Gastroesophageal sphincter (tissue), 4 donors: ENCODE data around the gene PIK3C2G. TPM values are rescaled to one million over a fixed set of nuclear protein-coding genes. Genes with fewer than 3 reads are reported as not detected.

Source experiments
- ATAC-seq: fragments of 150-250 bp; one replicate; pipeline ENCODE4 v1.9.1; 2016; ENCODE audit warnings: mild to moderate bottlenecking, moderate library complexity
- H3K27ac ChIP-seq, 4 donors: fragments of 200-600 bp; sonication (generic) in 3 of 4; 1 replicate in 3 of 4; 2 replicates in 1 of 4; pipeline ENCODE4 v1.5.1; 2016 to 2019
- H3K27me3 ChIP-seq: fragments of 200-600 bp; sonication (generic); one replicate; pipeline ENCODE4 v1.5.1; 2019
- H3K36me3 ChIP-seq, 2 donors: fragments of 200-600 bp; sonication (generic); one replicate each; pipeline ENCODE4 v1.5.1; 2019; ENCODE audit warnings: control low read depth in 1 of 2
- H3K4me1 ChIP-seq, 3 donors: fragments of 200-600 bp; sonication (generic); 1 replicate in 2 of 3; 2 replicates in 1 of 3; pipeline ENCODE4 v1.5.1; 2016 to 2019; ENCODE audit warnings: control low read depth in 2 of 3
- H3K4me3 ChIP-seq, 2 donors: fragments of 200-600 bp; sonication (generic); one replicate each; pipeline ENCODE4 v1.5.1; 2019; ENCODE audit warnings: mild to moderate bottlenecking in 1 of 2, moderate library complexity in 1 of 2
- H3K9me3 ChIP-seq, 3 donors: fragments of 200-600 bp; sonication (generic); one replicate each; pipeline ENCODE4 v1.5.1; 2017 to 2019; ENCODE audit warnings: control low read depth in 2 of 3
- EP300 ChIP-seq: sonication (generic); formaldehyde crosslinking; IDR thresholded peaks from one replicate; pipeline ENCODE4 v1.6.1; 2017; ENCODE audit warnings: antibody characterized with exemption, mild to moderate bottlenecking
- POLR2A ChIP-seq, 2 donors: fragments of 450-650 bp; IDR thresholded peaks; one replicate each; pipeline ENCODE4 v1.6.1; 2017; ENCODE audit warnings: antibody characterized with exemption in 2 of 2, mild to moderate bottlenecking in 2 of 2, moderate library complexity in 1 of 2
- POLR2AphosphoS5 ChIP-seq: sonication (generic); formaldehyde crosslinking; IDR thresholded peaks from one replicate; pipeline ENCODE4 v1.6.1; 2017; ENCODE audit warnings: antibody characterized with exemption
- WGBS, 2 donors: methylation state at CpG; one replicate each; pipeline ENCODE4 v1.1.5; 2018; ENCODE audit warnings: low coverage in 1 of 2; 5-methylcytosine and 5-hydroxymethylcytosine counted together
- total RNA-seq, 4 donors: library from RNA; depleted of rRNA; stranded (reverse); fragments of >200 nt; gene quantifications; one replicate each; pipeline ENCODE4 v1.1.0, GENCODE V29; 2016
- TF ChIP-seq, protein P1 (sequence below), 4 experiments: fragments of 200-600 bp in 2 of 4; fragments of 450-650 bp in 2 of 4; sonication (generic) in 1 of 4; IDR thresholded peaks; one replicate each; pipeline ENCODE4 v1.5.1; 2017 to 2019; ENCODE audit warnings: antibody characterized with exemption in 4 of 4, mild to moderate bottlenecking in 2 of 4, moderate library complexity in 2 of 4

The PIK3C2G gene
- total RNA-seq, 4 donors from 2014 or later: 0.40 to 0.79 (median 0.69) TPM; not detected in 1

DNA sequence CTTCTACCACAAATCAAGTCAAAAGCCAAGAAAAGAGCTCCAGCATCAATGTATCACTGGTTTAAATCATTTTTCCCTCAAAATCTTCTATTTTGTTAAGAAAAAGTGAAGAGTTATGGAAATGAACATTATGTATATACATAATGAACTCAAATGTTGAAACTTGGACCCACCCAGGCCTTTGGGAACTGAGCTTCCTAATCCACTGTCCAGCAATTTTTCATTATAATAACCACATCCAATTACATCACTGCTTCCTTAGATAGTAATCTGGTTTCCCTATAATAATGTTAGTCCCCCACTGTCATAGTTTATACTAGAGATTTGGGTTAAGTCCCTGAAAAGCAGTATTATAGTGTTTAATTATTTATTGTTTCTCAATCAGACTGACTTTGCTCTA lies 170.9 kb downstream of the PIK3C2G start:
- TF ChIP-seq POLR2AphosphoS5 (no peak), EP300 (no peak), POLR2A (IDR thresholded peaks at IDR 0.05) (no peak)
- TF ChIP-seq, protein P1, sequence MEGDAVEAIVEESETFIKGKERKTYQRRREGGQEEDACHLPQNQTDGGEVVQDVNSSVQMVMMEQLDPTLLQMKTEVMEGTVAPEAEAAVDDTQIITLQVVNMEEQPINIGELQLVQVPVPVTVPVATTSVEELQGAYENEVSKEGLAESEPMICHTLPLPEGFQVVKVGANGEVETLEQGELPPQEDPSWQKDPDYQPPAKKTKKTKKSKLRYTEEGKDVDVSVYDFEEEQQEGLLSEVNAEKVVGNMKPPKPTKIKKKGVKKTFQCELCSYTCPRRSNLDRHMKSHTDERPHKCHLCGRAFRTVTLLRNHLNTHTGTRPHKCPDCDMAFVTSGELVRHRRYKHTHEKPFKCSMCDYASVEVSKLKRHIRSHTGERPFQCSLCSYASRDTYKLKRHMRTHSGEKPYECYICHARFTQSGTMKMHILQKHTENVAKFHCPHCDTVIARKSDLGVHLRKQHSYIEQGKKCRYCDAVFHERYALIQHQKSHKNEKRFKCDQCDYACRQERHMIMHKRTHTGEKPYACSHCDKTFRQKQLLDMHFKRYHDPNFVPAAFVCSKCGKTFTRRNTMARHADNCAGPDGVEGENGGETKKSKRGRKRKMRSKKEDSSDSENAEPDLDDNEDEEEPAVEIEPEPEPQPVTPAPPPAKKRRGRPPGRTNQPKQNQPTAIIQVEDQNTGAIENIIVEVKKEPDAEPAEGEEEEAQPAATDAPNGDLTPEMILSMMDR (IDR thresholded peaks at IDR 0.05): no peak
- no peak overlapping the region for H3K4me3 ChIP-seq
- H3K9me3 ChIP-seq: no peaks in the 10 kb centered on the region
- H3K4me1 ChIP-seq: peaks cover 0 to 16% (median 4%) of the 10 kb centered on the region in 3 donors
- no peaks in the 10 kb centered on the region for H3K36me3 ChIP-seq
- H3K27ac ChIP-seq: no peak overlapping the region
- H3K27me3 ChIP-seq: no peaks in the 10 kb centered on the region
- no peak for ATAC-seq

DNA sequence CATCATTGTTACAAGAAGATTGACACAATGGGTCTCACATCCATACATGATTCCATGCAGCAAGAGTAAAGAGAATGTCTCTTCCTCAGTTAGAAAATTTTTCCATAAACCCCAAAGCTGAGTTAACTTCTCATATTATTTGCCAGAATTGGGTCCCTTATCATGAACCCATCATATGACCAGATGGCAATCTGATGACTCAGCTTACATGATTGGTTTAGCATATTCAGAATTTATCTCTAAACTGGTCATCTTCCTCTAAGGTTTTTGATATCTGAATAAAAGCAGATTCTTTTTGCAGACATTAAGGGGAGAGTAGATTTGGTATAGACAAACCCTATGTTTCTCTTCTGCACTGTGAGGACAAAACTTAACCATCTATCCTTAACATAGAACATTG lies 174.9 kb downstream of the PIK3C2G start:
- ATAC-seq: no peak
- no peaks in the 10 kb centered on the region for H3K9me3 ChIP-seq
- H3K27me3 ChIP-seq: no peaks in the 10 kb centered on the region
- H3K36me3 ChIP-seq: no peaks in the 10 kb centered on the region
- no peak for TF ChIP-seq POLR2AphosphoS5
- no peak for TF ChIP-seq EP300
- no peak for TF ChIP-seq POLR2A (IDR thresholded peaks at IDR 0.05)
- TF ChIP-seq, protein P1 (IDR thresholded peaks at IDR 0.05): no peak
- peaks cover 0 to 13% (median 4%) of the 10 kb centered on the region in 3 donors for H3K4me1 ChIP-seq
- H3K4me3 ChIP-seq: no peak overlapping the region
- H3K27ac ChIP-seq: no peak overlapping the region

DNA sequence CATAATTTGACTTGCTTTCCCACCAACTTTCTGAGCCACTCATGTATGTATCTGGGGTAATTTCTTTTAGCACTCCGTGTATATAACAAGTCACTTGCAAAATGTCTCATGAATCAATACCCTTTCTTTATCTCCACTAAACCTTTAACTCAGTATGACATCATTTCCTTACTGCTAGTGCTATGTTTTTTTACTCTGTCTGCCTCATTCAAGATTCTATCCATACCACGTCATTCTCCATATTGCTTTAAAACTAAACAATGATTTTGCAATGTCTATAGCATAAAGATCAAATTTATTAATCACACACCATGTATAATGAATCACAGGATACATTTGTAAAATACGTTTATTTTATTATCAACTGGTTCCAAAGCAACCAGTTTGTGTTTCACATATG lies 178.2 kb downstream of the PIK3C2G start:
- H3K27me3 ChIP-seq: no peaks in the 10 kb centered on the region
- TF ChIP-seq, protein P1 (IDR thresholded peaks at IDR 0.05): no peak
- TF ChIP-seq POLR2AphosphoS5 (no peak), EP300 (no peak), POLR2A (IDR thresholded peaks at IDR 0.05) (no peak)
- no peaks in the 10 kb centered on the region for H3K9me3 ChIP-seq
- no peak for ATAC-seq
- no peak overlapping the region for H3K27ac ChIP-seq
- no peak overlapping the region for H3K4me3 ChIP-seq
- 71 to 88% methylated on average over 3 of the region's 3 CpGs for WGBS, 2 donors
- H3K4me1 ChIP-seq: no peaks in the 10 kb centered on the region
- H3K36me3 ChIP-seq: no peaks in the 10 kb centered on the region

DNA sequence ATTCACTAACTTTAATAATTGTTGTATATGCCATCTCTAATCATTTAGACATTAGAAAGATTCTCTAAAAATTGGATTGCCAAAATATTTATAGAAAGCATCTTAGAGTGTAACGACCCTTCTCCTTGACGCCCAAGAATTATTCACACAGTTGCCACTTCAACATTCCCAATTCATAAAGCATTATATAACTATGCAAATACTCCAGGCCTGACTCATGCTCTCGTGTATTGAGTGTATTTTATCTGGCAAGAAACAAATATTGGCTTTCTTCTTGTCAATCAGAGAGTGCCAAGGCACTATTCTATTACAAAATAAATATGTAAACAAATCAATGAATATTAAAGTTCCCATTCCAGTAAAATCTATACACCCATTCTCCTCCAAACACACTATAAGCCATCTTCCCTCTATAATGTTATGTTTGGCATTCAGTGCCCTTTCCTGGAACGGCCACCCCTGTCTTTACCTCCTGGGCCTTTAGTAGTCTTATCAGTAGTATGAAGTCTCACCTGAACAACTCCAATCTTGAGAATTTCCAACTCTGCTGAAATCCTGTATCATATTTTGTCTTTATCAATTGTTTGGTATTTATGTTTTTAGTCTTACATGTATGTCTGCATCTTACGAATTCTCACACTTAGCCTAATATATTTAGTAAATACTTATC lies 182.6 kb downstream of the PIK3C2G start:
- Histone ChIP-seq H3K9me3 (no peaks in the 10 kb centered on the region), H3K27me3 (no peaks in the 10 kb centered on the region), H3K4me3 (no peak overlapping the region), H3K36me3 (no peaks in the 10 kb centered on the region), H3K4me1 (no peaks in the 10 kb centered on the region), H3K27ac (no peak overlapping the region)
- TF ChIP-seq POLR2AphosphoS5 (no peak), EP300 (no peak), POLR2A (IDR thresholded peaks at IDR 0.05) (no peak)
- TF ChIP-seq, protein P1 (IDR thresholded peaks at IDR 0.05): no peak
- WGBS, 2 donors: 56 to 64% methylated on average over 5 of the region's 5 CpGs
- no peak for ATAC-seq

DNA sequence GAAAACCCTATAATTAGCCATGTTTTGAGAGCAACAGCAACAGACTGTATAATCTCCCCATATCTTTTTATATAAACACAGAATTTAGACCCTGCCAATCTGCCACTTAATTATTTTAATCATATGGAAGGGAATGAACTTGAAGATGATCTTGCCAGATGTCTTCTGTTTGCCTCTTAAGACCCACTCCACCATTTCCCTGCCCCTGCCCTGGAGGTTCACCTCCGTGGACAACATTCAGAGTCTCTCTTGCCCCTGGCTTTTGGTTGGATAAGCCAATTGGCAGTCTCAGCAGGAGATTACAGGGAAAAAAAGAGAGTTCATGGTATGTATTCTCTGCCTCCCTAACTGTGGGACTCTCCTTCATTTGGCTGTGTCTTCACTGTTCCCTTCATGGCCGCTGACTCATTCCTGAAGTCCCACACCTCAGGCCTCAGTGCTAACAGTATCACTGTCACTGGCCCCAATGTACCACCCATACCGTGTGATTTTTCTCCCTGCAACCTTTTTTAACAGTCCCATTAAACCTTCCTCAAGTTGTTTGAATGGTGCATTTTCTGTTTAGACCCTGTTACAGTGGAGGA lies 184.8 kb downstream of the PIK3C2G start:
- Histone ChIP-seq H3K36me3 (no peaks in the 10 kb centered on the region), H3K27ac (no peak overlapping the region), H3K27me3 (no peaks in the 10 kb centered on the region), H3K9me3 (no peaks in the 10 kb centered on the region), H3K4me3 (no peak overlapping the region), H3K4me1 (no peaks in the 10 kb centered on the region)
- TF ChIP-seq POLR2A (IDR thresholded peaks at IDR 0.05) (no peak), POLR2AphosphoS5 (no peak), EP300 (no peak)
- TF ChIP-seq, protein P1 (IDR thresholded peaks at IDR 0.05): no peak
- no peak for ATAC-seq
- 56 to 64% methylated on average over 3 of the region's 3 CpGs for WGBS, 2 donors
